Progenitor cell of endocrine pancreas (in vitro differentiated cells): ENCODE measurements around the gene TMEM248. TPM values are rescaled to one million over a fixed set of nuclear protein-coding genes. Genes with fewer than 3 reads are reported as not detected.

ENCODE experiments used
- DNase-seq: peaks from one replicate; pipeline ENCODE4 v3.0.0; 2021; ENCODE audit warnings: low spot score; ENCODE audit not compliant: unreplicated experiment
- H3K27ac Mint-ChIP-seq: 2 replicates; pipeline ENCODE4 v1.8.0; 2021; ENCODE audit warnings: mild to moderate bottlenecking, moderate library complexity, mixed read lengths
- H3K27me3 Mint-ChIP-seq: 2 replicates; pipeline ENCODE4 v1.8.0; 2021; ENCODE audit warnings: mixed read lengths
- H3K36me3 Mint-ChIP-seq: 2 replicates; pipeline ENCODE4 v1.8.0; 2022; ENCODE audit warnings: mixed read lengths; ENCODE audit not compliant: insufficient read depth
- H3K4me1 Mint-ChIP-seq: 2 replicates; pipeline ENCODE4 v1.8.0; 2021; ENCODE audit warnings: low read depth, mixed read lengths
- H3K4me3 Mint-ChIP-seq: 2 replicates; pipeline ENCODE4 v1.8.0; 2021; ENCODE audit warnings: low read depth, mild to moderate bottlenecking, moderate library complexity, mixed read lengths
- H3K9me3 Mint-ChIP-seq: 2 replicates; pipeline ENCODE4 v1.8.0; 2021; ENCODE audit warnings: low read depth, mixed read lengths
- total RNA-seq: library from RNA; stranded (reverse); gene quantifications from 2 replicates; pipeline ENCODE4 v1.2.1, GENCODE V29; 2021
- TF ChIP-seq, protein P1 (sequence below): fragments of 200-600 bp; sonication (generic); IDR thresholded peaks from one replicate; pipeline ENCODE4 v1.5.0; 2021; ENCODE audit warnings: antibody characterized with exemption, mild to moderate bottlenecking; ENCODE audit not compliant: unreplicated experiment

TMEM248 gene
- total RNA-seq, 1 donor from 2014 or later, result 77.2 TPM

DNA sequence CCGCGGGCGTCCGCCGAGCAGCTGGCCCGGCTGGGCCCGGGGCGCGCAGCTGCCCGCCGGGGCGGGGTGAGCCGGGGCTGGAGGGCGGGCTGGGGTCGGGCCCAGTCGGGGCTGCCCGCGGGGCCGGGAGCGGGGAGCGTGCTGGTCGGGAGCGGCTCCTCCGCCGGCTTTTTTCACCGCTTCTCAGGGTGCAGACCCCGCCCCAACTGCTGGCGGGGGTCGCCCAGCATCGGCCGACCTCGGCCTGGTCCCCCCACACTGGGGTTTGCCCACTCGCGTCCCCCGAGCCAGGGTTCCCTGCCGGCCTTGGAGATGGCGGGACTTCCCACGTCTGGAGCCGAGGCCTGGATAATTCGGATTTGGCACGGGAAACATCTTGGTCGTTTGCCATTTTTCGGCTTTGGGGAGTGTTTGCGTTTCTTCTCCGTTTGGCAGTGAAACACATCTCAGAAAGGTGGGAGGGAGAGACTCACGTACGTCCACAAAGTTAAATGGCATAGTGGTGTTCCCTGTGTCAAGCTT, 432 bp downstream of the TMEM248 start:
- Mint-ChIP-seq H3K9me3 (no peaks in the 10 kb centered on the region), H3K4me1 (peaks cover 17% of the 10 kb centered on the region)
- DNase-seq, result no peak

DNA sequence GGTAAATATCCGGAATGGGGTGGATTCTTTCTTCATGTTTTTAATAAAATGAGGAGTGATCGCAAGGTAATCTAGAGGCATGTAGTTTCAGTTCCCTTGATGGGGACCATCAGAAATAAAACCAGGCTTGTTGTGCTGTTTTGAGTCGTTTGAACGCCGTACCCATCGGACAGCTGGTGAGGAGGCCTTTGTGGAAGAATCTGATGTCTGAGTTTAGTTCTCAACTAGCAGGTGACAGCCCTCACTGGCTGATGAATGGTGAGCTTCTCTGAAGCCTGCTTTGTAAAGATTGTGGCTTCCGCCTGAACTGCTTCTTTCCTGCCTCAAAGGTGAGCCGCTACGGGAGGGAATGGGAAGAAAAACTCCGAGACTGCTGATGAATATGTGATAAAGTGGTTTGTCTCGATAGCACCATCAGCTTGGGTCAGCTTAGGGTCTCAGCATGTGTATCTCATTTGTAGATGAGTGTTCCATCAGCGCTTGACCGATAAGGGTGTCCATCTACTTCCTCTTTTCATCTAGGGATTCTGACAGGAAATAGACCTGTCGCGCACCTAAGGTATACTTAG, 977 bp downstream of the TMEM248 start:
- H3K27ac Mint-ChIP-seq, result peak overlapping the region; percentile 95
- H3K9me3 Mint-ChIP-seq, result no peaks in the 10 kb centered on the region
- peaks cover 17% of the 10 kb centered on the region for H3K4me1 Mint-ChIP-seq
- H3K27me3 Mint-ChIP-seq, result no peaks in the 10 kb centered on the region
- DNase-seq, result no peak
- peak overlapping the region; percentile 93 for H3K4me3 Mint-ChIP-seq
- peaks cover 5% of the 10 kb centered on the region for H3K36me3 Mint-ChIP-seq
- TF ChIP-seq, protein P1, sequence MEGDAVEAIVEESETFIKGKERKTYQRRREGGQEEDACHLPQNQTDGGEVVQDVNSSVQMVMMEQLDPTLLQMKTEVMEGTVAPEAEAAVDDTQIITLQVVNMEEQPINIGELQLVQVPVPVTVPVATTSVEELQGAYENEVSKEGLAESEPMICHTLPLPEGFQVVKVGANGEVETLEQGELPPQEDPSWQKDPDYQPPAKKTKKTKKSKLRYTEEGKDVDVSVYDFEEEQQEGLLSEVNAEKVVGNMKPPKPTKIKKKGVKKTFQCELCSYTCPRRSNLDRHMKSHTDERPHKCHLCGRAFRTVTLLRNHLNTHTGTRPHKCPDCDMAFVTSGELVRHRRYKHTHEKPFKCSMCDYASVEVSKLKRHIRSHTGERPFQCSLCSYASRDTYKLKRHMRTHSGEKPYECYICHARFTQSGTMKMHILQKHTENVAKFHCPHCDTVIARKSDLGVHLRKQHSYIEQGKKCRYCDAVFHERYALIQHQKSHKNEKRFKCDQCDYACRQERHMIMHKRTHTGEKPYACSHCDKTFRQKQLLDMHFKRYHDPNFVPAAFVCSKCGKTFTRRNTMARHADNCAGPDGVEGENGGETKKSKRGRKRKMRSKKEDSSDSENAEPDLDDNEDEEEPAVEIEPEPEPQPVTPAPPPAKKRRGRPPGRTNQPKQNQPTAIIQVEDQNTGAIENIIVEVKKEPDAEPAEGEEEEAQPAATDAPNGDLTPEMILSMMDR, result no peak

More for the DNA sequence above, 432 bp downstream of the TMEM248 start:
- Mint-ChIP-seq H3K36me3 (peaks cover 3% of the 10 kb centered on the region), H3K27ac (peak overlapping the region; percentile 95), H3K4me3 (peak overlapping the region; percentile 93), H3K27me3 (no peaks in the 10 kb centered on the region)
- TF ChIP-seq, protein P1, result no peak

DNA sequence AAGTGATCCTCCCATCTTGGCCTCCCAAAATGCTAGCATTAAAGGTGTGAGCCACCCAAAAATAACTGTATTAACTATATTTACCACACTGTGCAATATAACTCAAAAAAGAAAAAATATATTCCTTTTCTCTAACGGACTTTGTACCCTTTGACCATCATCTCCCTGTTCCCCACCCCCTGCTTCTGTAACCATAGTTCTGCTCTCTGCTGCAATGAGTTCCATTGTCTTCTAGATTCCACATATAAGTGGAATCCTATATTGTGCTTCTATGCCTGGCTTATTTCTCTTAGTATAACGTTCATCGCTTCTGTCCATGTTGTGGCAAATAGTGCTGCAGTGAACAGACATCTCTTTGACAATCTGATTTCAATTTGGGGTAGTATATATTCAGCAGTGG, 4.2 kb downstream of the TMEM248 start:
- Mint-ChIP-seq H3K27me3 (no peaks in the 10 kb centered on the region), H3K4me1 (peaks cover 21% of the 10 kb centered on the region), H3K36me3 (peaks cover 7% of the 10 kb centered on the region), H3K4me3 (no peak overlapping the region), H3K9me3 (no peaks in the 10 kb centered on the region), H3K27ac (peak overlapping the region; percentile 77)
- TF ChIP-seq, protein P1, result no peak
- no peak for DNase-seq

DNA sequence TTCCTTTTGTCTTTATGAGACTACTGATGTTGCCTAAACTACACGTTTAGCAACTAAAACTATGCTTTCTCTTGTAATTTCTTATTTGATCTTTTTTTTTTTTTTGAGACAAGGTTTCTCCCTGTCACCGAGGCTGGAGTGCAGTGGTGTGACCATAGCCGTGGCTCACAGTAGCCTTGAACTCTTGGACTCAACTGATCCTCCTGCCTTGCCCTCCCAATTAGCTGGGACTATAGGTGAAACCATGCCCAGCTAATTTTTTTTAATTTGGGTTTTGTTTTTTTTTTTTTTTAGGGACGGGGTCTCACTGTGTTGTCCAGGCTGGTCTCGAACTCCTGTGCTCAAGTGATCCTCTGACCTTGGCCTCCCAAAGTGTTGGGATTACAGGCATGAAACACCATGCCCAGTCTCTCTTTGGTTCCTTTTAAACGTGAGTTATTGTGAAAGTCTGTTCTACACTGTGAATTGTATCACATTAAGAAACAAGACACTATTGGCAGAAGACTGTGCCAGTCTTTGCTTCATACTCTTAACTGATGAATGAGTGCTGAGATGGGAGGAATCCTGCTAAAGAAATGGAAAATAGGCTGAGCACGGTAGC, 6.4 kb downstream of the TMEM248 start:
- Mint-ChIP-seq H3K4me3 (no peak overlapping the region), H3K27me3 (no peaks in the 10 kb centered on the region), H3K4me1 (peaks cover 8% of the 10 kb centered on the region), H3K27ac (peak overlapping the region; percentile 74), H3K9me3 (no peaks in the 10 kb centered on the region), H3K36me3 (peaks cover 7% of the 10 kb centered on the region)
- TF ChIP-seq, protein P1, result no peak
- DNase-seq, result no peak

DNA sequence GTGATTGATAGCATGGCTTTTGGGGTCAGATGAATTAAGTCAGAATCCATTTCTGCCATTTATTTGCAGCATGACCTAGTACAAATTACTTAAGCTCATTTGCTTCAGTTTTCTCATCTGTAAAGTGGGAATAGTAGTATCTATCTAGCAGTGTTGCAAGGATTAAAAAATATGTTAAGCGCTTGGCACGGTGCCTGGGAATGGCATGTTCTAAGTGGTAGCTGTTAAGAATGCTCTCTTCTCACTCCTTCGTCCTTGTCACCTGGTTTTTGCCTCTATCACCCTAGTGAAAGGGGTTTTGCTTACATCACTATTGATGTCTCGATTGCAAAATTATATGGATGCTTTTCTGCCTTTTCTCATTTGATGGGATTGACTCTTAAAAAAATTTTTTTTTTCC, 7.4 kb downstream of the TMEM248 start:
- Mint-ChIP-seq H3K4me1 (peaks cover 10% of the 10 kb centered on the region), H3K36me3 (peaks cover 7% of the 10 kb centered on the region), H3K9me3 (no peaks in the 10 kb centered on the region), H3K27me3 (no peaks in the 10 kb centered on the region), H3K27ac (no peak overlapping the region), H3K4me3 (no peak overlapping the region)
- TF ChIP-seq, protein P1, result no peak
- no peak for DNase-seq
